HG03354 (cell line): ENCODE measurements around the gene TAX1BP3.
A peak's percentile ranks its signal among the peaks of the same experiment; 100 is the strongest.

ENCODE experiments used
- ATAC-seq: cut with Tn5 transposase; IDR thresholded peaks from one replicate; pipeline ENCODE4 v1.9.1; 2021; ENCODE audit warnings: mild to moderate bottlenecking; ENCODE audit not compliant: unreplicated experiment, poor library complexity, severe bottlenecking

TAX1BP3 gene

DNA sequence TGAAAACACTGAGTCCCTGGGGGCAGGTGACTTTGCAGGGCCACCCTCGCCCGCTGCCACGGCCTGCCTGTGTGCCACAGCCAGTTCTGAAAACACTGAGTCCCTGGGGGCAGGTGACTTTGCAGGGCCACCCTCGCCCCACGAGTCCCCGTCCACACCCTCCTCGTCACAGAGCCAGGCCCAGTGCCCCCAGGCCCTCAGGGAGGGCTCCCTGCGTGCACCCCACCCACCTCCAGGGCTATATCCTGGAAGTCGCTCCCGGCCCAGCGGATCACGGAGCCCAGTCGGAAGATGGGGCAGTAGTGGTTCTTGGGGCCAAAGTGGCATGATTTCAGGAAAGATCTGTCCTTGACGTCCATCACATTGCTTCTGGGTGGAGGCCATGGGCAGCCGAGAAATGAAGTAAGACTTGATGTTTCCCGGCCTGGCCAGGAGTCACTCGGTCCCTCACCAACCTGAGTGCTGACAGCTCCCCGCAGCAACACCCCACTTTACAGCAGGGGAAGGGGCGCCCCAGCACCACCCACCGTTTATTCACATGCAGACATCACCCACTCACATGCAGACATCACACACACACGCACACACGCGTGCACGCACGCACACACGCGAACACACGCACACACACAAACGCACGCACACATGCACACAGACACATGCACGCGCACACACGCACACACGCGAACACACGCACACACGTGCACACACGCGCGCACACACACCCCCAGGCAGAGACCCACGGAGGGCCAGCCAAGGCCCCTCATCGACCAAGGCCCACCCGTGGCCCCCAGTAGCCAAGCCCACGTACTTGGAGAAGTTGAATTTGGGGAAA is 21.1 kb upstream of the TAX1BP3 start:
- ATAC-seq, result no peak

GRCh38 chr17:3688852-3689261 is 20.5 kb upstream of the TAX1BP3 start:
- no peak for ATAC-seq

- no peak for ATAC-seq
Measured at GRCh38 chr17:3688027-3688553, 19.7 kb upstream of the TAX1BP3 start.

GRCh38 chr17:3685174-3685573 is 16.8 kb upstream of the TAX1BP3 start:
- no peak for ATAC-seq

DNA sequence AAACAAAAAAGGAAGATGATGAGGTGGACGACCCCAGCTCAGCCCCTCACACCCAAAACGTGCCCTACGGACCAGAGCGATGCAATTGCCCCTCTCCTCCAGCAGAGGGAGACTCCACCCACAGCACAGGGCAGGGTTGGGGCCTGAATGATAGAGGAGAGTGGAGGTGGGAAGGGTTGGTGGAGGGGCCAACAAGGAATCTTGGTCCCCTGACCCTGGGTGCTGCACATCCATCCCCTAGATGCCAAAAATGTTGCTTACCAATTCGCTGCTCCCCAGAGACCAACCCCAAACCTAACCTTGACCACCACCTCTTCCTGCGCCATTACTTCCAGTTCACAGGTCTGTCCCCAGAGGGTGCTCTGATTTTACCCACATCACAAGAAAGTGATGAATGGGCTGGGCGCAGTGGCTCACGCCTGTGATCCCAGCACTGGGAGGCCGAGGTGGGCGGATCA is 14.7 kb upstream of the TAX1BP3 start:
- ATAC-seq, result peak; percentile 63

DNA sequence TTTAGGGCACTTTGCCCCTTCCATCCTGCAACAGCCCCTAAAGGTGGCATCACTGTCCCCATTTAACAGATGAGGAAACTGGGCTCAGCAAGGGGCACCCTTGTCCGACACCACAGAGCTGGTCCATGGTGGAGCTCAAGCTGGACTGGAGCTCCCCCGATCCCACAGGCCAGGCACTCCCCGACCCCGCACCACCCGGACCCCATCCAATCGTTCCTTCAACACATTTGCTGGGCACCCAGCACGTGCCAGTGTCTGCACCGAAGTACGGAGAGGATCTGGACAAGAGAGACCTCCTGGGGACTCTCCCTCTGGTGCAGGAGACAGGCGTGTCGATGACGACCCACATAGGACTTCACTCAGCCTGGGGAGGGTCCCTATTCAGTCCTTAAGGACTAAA is 13.7 kb upstream of the TAX1BP3 start:
- no peak for ATAC-seq

DNA sequence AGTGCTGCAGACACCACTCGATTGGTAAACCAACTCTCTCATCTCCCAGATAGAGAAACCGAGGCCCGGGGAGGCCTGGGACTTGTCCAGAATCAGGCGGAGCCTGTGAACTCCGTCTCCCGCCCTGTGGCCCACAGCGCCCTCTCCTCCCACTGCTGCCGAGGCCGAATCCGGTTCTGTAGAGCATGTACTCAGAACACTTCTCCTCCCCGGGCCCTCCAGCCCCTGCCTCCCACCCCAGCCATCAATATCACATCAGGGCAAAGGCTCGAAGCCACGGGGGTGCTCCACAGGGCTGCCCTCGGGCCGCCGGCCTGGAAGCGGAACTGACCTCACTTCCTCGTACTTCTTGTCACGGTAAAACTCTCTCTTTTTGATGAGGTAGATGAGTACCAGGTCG is 13.2 kb upstream of the TAX1BP3 start:
- no peak for ATAC-seq

- no peak for ATAC-seq
Measured at GRCh38 chr17:3681057-3681456, 12.7 kb upstream of the TAX1BP3 start.

GRCh38 chr17:3679531-3680126 is 11.3 kb upstream of the TAX1BP3 start:
- no peak for ATAC-seq

DNA sequence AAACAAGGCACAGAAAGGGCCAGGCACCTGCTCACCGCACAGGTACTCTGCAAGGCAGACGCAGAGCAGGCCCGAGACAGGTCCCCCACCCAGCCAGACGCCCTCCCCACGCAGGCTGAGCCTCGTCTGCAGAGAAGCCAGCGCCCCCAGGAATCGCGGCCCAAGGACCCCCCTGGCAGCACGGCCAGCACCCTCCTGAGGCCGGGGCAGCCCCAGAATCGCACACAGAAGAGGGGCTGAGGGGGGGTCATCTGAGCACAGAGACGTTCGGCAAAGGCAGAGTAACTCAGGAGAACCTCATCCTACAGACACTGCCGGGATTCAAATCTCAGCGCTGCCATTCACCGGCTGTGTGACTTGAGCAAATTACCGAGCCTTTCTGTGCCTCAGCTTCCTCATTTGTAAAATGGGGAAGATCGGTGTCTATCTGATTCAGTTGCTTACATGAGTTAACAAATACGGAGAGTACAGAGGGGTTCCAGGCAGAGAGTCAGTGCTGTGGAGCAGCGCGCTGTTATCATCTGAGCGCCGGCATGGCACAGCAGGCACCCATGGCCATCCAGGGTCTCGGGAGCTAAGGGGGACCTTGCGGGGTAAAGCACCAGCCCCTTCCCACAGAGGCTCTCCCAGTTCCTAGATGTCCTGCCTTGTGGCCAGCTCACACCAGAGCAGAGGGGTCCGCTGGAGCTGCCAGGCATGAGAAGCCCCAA is 10.6 kb upstream of the TAX1BP3 start:
- ATAC-seq, result no peak

- no peak for ATAC-seq
Measured at GRCh38 chr17:3678095-3678820, 9.9 kb upstream of the TAX1BP3 start.

GRCh38 chr17:3675886-3676285 is 7.5 kb upstream of the TAX1BP3 start:
- no peak for ATAC-seq

DNA sequence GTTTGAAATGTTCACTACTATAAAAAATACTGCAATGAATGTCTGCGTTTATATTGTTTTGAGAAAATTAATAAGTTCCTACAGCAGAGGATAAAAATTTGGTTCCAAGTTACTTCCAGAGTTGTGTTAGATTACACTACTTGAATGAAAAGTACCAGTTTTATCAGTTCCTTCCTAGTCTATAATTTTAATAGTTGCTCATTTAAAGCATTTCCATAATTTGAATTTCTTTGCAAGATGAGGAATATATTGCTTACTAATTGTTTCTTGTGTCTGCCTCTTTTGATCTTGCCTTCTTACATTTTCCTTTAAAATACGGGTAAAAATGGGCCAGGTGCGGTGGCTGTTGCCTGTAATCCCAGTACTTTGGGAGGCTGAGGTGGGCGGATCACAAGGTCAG is 4.2 kb upstream of the TAX1BP3 start:
- ATAC-seq, result no peak

DNA sequence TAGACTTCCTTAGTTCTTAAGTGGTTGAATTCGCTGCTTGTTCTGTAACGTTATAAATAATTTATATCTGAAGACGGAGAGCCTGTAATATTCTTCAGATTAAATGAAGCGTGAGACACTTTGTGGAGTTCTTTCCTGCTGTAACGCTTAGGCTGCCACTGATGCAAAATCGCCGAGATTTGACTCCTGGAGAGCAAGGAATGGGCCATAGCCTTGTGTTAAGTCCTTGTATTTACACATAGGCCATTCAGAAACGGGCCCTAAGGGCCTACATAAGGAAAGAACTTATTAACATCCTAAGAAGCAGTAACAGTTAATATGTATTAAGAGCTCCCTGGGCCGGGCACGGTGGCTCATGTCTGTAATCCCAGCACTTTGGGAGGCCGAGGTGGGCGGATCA is 1.2 kb upstream of the TAX1BP3 start:
- no peak for ATAC-seq

DNA sequence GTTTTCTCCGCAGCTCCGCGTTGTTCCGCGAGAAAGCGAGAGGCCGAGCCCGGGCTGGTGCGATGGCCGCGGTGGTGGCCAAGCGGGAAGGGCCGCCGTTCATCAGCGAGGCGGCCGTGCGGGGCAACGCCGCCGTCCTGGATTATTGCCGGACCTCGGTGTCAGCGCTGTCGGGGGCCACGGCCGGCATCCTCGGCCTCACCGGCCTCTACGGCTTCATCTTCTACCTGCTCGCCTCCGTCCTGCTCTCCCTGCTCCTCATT is 638 bp upstream of the TAX1BP3 start:
- peak; percentile 17 for ATAC-seq

DNA sequence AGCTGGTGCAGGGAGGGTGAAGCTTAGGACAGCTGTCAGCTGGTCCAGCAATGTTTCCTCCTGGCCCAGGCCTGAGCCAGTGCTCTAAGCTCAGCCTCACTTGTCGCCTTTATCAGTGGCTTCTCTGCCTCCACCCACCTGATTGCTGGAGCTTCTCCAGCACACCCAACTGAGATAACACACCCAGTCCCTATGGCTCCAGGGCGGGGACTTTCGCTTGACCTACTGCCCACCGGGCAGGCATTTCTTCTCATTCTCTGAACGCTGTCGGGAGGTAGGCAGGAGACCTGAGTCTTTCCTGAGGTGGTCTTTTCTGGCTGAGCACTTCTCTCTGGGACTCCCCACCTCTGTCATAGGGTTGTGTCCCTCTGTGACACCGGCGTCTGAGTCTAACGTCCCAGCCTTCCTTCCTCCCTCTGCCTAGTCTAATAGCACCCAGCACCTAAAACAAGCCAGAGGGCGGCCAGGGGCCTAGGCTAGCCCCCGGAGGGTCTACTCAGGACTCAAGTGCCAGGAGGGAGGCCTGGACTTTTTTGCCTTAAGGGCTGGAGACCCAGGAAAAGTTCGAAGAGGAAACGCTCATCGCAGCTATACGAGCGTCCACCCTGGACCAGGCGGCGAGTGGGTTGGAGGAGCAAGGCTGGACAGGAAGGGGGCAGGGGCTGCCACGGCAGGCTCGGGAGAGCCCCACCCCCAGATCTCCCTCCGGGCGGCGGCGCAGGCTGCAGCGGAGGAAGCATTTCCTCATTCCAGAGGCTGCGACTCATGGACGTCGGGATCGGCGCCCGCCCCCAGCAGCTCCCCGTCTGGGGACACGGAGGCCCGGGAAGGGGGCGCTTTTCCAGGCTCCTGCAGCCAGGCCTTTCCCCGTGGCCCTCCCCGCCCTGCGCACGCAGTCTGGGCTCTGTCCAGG is 756 bp downstream of the TAX1BP3 start:
- ATAC-seq, result peak; percentile 4

GRCh38 chr17:3666516-3666915 is 1.9 kb downstream of the TAX1BP3 start:
- ATAC-seq, result no peak

- no peak for ATAC-seq
Measured at GRCh38 chr17:3665834-3666233, 2.5 kb downstream of the TAX1BP3 start.
